Heart left ventricle (tissue), 13 donors: ENCODE measurements around the gene MYDGF.

ENCODE experiments used
- POLR2A ChIP-seq, 2 donors: fragments of 450-650 bp; IDR thresholded peaks; one replicate each; pipeline ENCODE4 v1.6.1; 2017; ENCODE audit warnings: antibody characterized with exemption in 2 of 2, mild to moderate bottlenecking in 2 of 2, moderate library complexity in 2 of 2
- TF ChIP-seq, protein P1 (sequence below), 12 donors: fragments of 200-600 bp; sonication (generic) in 4 of 12; IDR thresholded peaks; one replicate each; pipeline versions ENCODE4 v1.5.0 to v1.8.0; 2018 to 2022; ENCODE audit warnings: antibody characterized with exemption in 12 of 12, mild to moderate bottlenecking in 5 of 12
- donor health status: ischemic (EF 13 %, LVEDD 7.1; RV severe dilation, severe dysfunction).
- donor health status: DM: no; HTN: yes; CAD: no.
- donor health status: DM: no; HTN: no; CAD: no.
- donor health status: ischemic (EF 25% LVEDD 6.9; RV normal size, moderate dysfunction).
- donor health status: ischemic (EF 25% LVEDD 5.7; RV mildly dilated, moderate dysfunction).
- donor health status: ischemic (EF 35%, LVEDD 5.7; RV mildly dilated, moderate dysfunction).
- donor health status: nonischemic (EF 11% LVEDD 7.7; RV severe dilation, severe dysfunction).
- donor health status: DM: yes; HTN: yes; CAD: no.
- donor health status: PGD.
- donor health status: ischemic (EF 29% LVEDD 5.4; RV normal size, mild dysfunction).
- donor health status: nonischemic (EF 23%, LVEDD 6.1; RV moderate dilation, normal function).

DNA sequence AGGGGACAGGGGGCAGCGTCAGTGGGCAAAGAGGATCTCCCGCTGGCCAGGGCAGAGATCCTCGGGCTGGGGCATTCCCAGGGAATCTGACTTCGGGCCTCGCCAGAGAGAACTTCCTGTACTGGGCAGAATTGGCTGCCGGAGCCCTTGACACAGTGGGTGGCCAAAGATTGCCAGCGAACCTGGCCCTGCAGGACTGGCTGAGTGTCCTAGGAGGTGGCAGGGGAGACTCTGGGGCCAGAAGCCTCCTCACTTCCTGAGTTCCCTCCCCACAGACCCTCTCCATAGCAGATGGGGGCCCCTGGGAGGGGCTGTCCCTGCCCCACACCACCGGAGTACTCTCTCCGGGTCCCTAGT is 34.2 kb upstream of the MYDGF start:
- TF ChIP-seq, protein P1, sequence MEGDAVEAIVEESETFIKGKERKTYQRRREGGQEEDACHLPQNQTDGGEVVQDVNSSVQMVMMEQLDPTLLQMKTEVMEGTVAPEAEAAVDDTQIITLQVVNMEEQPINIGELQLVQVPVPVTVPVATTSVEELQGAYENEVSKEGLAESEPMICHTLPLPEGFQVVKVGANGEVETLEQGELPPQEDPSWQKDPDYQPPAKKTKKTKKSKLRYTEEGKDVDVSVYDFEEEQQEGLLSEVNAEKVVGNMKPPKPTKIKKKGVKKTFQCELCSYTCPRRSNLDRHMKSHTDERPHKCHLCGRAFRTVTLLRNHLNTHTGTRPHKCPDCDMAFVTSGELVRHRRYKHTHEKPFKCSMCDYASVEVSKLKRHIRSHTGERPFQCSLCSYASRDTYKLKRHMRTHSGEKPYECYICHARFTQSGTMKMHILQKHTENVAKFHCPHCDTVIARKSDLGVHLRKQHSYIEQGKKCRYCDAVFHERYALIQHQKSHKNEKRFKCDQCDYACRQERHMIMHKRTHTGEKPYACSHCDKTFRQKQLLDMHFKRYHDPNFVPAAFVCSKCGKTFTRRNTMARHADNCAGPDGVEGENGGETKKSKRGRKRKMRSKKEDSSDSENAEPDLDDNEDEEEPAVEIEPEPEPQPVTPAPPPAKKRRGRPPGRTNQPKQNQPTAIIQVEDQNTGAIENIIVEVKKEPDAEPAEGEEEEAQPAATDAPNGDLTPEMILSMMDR (IDR thresholded peaks at IDR 0.05) = no peak
- TF ChIP-seq POLR2A (IDR thresholded peaks at IDR 0.05) = no peak
